Measurements from ENCODE around the gene NUP107. TPM values are rescaled to one million over a fixed set of nuclear protein-coding genes. Genes with fewer than 3 reads are reported as not detected.
"Not testable (repeated sequence)": the region's sequence is repeated elsewhere in the genome, so short reads cannot be mapped to it uniquely, and the experiment has no call there.

The NUP107 gene
- total and polyA plus RNA-seq, 5 donors from 2014 or later: 28.9 to 37.0 (median 34.4) TPM

DNA sequence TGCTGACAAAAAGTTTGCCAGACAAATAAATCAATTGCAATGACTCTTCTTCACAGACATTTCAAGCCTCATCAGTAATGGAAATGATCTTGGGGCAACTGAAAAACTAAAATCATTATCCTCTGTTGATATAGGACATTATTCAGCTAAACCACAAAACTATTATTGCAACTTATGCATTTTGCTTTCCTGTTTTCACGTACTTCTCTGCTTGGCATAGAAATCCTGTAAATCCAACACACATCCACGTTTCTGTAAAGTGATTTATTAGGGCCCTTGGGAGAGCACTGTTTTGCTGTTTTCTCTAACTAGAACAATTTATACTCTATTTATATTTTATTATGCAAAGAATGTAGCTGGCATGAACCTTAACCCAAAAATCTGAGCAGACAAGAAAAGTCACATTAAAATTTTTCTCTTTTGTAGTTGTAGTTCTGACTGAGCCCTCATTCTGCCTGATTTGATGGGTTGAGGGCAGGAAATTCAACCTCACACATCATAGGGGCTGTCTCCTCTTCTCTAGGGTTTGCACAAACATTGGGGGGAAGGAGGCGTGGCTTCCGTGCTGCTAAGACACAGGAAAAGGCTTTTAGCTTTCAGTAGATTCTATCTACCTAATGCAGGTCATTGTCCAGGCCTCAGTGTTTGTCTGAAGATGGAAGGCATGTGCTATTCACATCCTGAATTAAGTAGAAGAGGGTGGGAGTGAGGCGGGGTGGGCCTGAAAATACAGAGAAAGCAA, 11.5 kb upstream of the NUP107 start:
- H3K9me3 ChIP-seq (ENCODE audit: control insufficient read depth in 2 of 2, low read length in 2 of 2): no peaks in the 10 kb centered on the region
- DNase-seq (peak; percentile 41 to 95 (median 82)), ATAC-seq (ENCODE audit: low read depth in 2 of 2) (peak; percentile 95 to 98)
- Mint-ChIP-seq H3K27ac (peak overlapping the region; percentile 92 to 98 (median 94)), H3K4me3 (peak overlapping the region; percentile 72 to 85 (median 78)), H3K9me3 (no peaks in the 10 kb centered on the region), H3K27me3 (no peaks in the 10 kb centered on the region), H3K36me3 (peaks cover 3% of the 10 kb centered on the region), H3K4me1 (peaks cover 26 to 66% (median 35%) of the 10 kb centered on the region in 4 donors)
- peak overlapping the region; percentile 66 for H3K27ac ChIP-seq (ENCODE audit: insufficient read depth, low read length, poor library complexity, severe bottlenecking)
- peaks cover 38% of the 10 kb centered on the region for H3K4me1 ChIP-seq (ENCODE audit: control insufficient read depth, insufficient read depth, low read length, poor library complexity, severe bottlenecking)
- peak overlapping the region; percentile 79 for H3K4me3 ChIP-seq (ENCODE audit: low read depth, low read length)
- no peaks in the 10 kb centered on the region for H3K27me3 ChIP-seq (ENCODE audit: control insufficient read depth, insufficient read depth, low read length)
- no peaks in the 10 kb centered on the region for H3K36me3 ChIP-seq (ENCODE audit: control insufficient read depth, insufficient read depth, low read length)

DNA sequence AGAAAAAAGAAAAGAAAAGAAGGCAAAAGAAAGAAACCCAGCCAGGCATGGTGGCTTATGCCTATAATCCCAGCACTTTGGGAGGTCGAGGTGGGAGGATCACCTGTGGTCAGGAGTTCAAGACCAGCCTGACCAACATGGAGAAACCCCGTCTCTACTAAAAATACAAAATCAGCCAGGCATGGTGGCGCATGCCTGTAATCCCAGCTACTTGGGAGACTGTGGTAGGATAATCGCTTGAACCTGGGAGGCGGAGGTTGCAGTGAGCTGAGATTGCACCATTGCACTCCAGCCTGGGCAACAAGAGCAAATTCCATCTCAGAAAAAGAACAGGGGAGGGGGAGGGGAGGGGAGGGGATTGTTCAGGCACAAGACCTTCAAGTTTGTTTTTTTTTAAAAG, 9.9 kb upstream of the NUP107 start:
- H3K4me3 Mint-ChIP-seq; H3K27me3 Mint-ChIP-seq; H3K9me3 Mint-ChIP-seq; H3K9me3 ChIP-seq (ENCODE audit: control insufficient read depth in 2 of 2, low read length in 2 of 2); ATAC-seq (ENCODE audit: low read depth in 2 of 2); H3K27ac ChIP-seq (ENCODE audit: insufficient read depth, low read length, poor library complexity, severe bottlenecking); H3K36me3 ChIP-seq (ENCODE audit: control insufficient read depth, insufficient read depth, low read length); H3K36me3 Mint-ChIP-seq; DNase-seq; H3K4me3 ChIP-seq (ENCODE audit: low read depth, low read length); H3K27me3 ChIP-seq (ENCODE audit: control insufficient read depth, insufficient read depth, low read length): not testable (repeated sequence)
- peak overlapping the region in 2 of 3 donors; percentile 75 to 95 for H3K27ac Mint-ChIP-seq
- H3K4me1 ChIP-seq (ENCODE audit: control insufficient read depth, insufficient read depth, low read length, poor library complexity, severe bottlenecking): peaks cover 38% of the 10 kb centered on the region
- H3K4me1 Mint-ChIP-seq: peaks cover 19 to 63% (median 29%) of the 10 kb centered on the region in 4 donors

DNA sequence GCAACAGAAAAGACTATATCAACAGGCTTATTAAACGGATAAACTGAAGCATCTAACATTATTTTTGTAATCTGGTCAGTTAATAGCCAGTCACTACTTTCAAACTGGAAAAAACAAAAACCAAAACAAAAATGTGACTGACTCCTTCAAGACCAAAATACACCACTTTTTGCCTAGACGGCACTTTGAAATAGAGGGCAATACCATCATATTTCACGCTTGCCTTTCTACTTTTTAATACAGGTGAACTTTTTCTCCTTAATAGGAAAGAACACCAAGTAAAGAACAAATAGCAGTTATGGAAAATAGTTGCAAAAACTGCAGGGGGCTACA, 550 bp upstream of the NUP107 start:
- Histone ChIP-seq H3K4me1 (ENCODE audit: control insufficient read depth, insufficient read depth, low read length, poor library complexity, severe bottlenecking) (peaks cover 23% of the 10 kb centered on the region), H3K9me3 (ENCODE audit: control insufficient read depth in 2 of 2, low read length in 2 of 2) (no peaks in the 10 kb centered on the region)
- peaks cover 19 to 48% (median 34%) of the 10 kb centered on the region in 4 donors for H3K4me1 Mint-ChIP-seq

DNA sequence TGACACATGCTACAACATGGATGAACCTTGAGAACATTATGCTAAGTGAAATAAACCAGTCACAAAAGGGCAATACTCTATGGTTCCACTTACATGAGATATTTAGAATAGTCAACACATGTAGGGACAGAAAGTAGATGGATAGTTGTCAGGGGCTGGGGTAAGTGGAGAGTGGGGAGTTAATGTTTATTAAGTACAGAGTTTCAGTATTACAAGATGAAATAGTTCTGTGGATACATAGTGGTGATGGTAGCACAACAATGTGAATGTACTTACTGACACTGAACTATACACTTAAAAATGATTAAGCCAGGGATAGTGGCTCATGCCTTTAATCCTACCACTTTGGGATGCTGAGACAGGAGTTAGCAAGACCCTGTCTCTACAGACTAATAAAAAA, 8.7 kb downstream of the NUP107 start:
- Mint-ChIP-seq H3K36me3 (peaks cover 50% of the 10 kb centered on the region), H3K27ac (no peak overlapping the region), H3K9me3 (no peaks in the 10 kb centered on the region), H3K27me3 (no peaks in the 10 kb centered on the region), H3K4me1 (peaks cover 0 to 9% (median 0%) of the 10 kb centered on the region in 4 donors), H3K4me3 (no peak overlapping the region)
- Histone ChIP-seq H3K4me1 (ENCODE audit: control insufficient read depth, insufficient read depth, low read length, poor library complexity, severe bottlenecking) (no peaks in the 10 kb centered on the region), H3K27me3 (ENCODE audit: control insufficient read depth, insufficient read depth, low read length) (no peaks in the 10 kb centered on the region), H3K27ac (ENCODE audit: insufficient read depth, low read length, poor library complexity, severe bottlenecking) (no peak overlapping the region), H3K36me3 (ENCODE audit: control insufficient read depth, insufficient read depth, low read length) (peaks cover 79% of the 10 kb centered on the region), H3K9me3 (ENCODE audit: control insufficient read depth in 2 of 2, low read length in 2 of 2) (no peaks in the 10 kb centered on the region), H3K4me3 (ENCODE audit: low read depth, low read length) (no peak overlapping the region)
- no peak for ATAC-seq (ENCODE audit: low read depth in 2 of 2)
- DNase-seq: no peak

More for the DNA sequence above, 550 bp upstream of the NUP107 start:
- Histone ChIP-seq H3K27ac (ENCODE audit: insufficient read depth, low read length, poor library complexity, severe bottlenecking) (peak overlapping the region; percentile 79), H3K36me3 (ENCODE audit: control insufficient read depth, insufficient read depth, low read length) (peaks cover 10% of the 10 kb centered on the region), H3K4me3 (ENCODE audit: low read depth, low read length) (peak overlapping the region; percentile 99), H3K27me3 (ENCODE audit: control insufficient read depth, insufficient read depth, low read length) (no peaks in the 10 kb centered on the region)
- no peaks in the 10 kb centered on the region for H3K27me3 Mint-ChIP-seq
- H3K9me3 Mint-ChIP-seq: no peaks in the 10 kb centered on the region
- peak overlapping the region; percentile 96 to 98 (median 97) for H3K4me3 Mint-ChIP-seq
- H3K27ac Mint-ChIP-seq: peak overlapping the region; percentile 96 to 100 (median 99)
- ATAC-seq (ENCODE audit: low read depth in 2 of 2): no peak
- peaks cover 19% of the 10 kb centered on the region for H3K36me3 Mint-ChIP-seq
- DNase-seq: no peak

DNA sequence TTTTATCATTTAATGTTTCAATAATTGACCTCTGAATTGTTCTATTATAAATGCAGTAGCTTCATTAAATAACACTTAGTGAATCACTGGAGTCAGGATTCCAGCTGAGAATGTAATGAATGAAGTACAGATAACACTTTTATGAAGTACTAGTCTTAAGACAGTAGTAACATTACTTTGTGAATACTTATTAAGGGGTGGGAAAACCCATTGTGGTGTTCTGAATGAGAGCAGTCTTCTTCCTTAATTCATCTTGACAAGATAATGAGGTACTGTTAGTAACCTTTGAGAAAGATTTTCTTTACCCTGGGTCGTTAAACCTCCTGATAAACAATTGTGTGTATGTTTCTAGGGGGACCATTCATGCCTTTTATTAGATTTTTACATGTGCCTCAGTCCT, 12.7 kb downstream of the NUP107 start:
- ATAC-seq (ENCODE audit: low read depth in 2 of 2) (no peak), DNase-seq (no peak)
- H3K27ac ChIP-seq (ENCODE audit: insufficient read depth, low read length, poor library complexity, severe bottlenecking): no peak overlapping the region
- Mint-ChIP-seq H3K27ac (no peak overlapping the region), H3K4me1 (peaks cover 0 to 5% (median 2%) of the 10 kb centered on the region in 4 donors), H3K9me3 (no peaks in the 10 kb centered on the region), H3K27me3 (no peaks in the 10 kb centered on the region), H3K36me3 (peaks cover 35% of the 10 kb centered on the region), H3K4me3 (no peak overlapping the region)
- H3K36me3 ChIP-seq (ENCODE audit: control insufficient read depth, insufficient read depth, low read length): peaks cover 71% of the 10 kb centered on the region
- H3K4me3 ChIP-seq (ENCODE audit: low read depth, low read length): no peak overlapping the region
- H3K4me1 ChIP-seq (ENCODE audit: control insufficient read depth, insufficient read depth, low read length, poor library complexity, severe bottlenecking): no peaks in the 10 kb centered on the region
- no peaks in the 10 kb centered on the region for H3K9me3 ChIP-seq (ENCODE audit: control insufficient read depth in 2 of 2, low read length in 2 of 2)
- H3K27me3 ChIP-seq (ENCODE audit: control insufficient read depth, insufficient read depth, low read length): no peaks in the 10 kb centered on the region

DNA sequence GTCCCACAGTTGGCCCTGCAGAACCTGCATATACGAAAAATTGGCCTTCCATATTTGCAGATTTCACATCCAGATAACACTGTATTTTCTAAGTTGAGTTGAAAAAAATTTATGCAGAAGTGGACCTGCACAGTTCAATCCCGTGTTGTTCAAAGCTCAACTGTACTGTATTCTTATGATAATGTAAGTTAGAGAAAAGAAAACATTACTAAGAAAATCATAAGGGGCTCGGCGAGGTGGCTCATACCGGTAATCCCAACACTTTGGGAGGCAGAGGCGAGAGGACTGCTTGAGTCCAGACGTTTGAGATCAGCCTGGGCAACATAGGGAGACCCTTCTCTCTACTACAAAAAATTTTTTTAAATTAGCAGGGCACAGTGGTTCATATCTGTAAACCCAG, 41.0 kb downstream of the NUP107 start:
- Histone ChIP-seq H3K36me3 (ENCODE audit: control insufficient read depth, insufficient read depth, low read length) (peaks cover 48% of the 10 kb centered on the region), H3K9me3 (ENCODE audit: control insufficient read depth in 2 of 2, low read length in 2 of 2) (no peaks in the 10 kb centered on the region), H3K4me1 (ENCODE audit: control insufficient read depth, insufficient read depth, low read length, poor library complexity, severe bottlenecking) (no peaks in the 10 kb centered on the region), H3K4me3 (ENCODE audit: low read depth, low read length) (no peak overlapping the region), H3K27ac (ENCODE audit: insufficient read depth, low read length, poor library complexity, severe bottlenecking) (no peak overlapping the region), H3K27me3 (ENCODE audit: control insufficient read depth, insufficient read depth, low read length) (no peaks in the 10 kb centered on the region)
- H3K27me3 Mint-ChIP-seq: no peaks in the 10 kb centered on the region
- H3K4me3 Mint-ChIP-seq: no peak overlapping the region
- H3K9me3 Mint-ChIP-seq: no peaks in the 10 kb centered on the region
- ATAC-seq (ENCODE audit: low read depth in 2 of 2) (no peak), DNase-seq (no peak)
- H3K4me1 Mint-ChIP-seq: peaks cover 0 to 2% (median 0%) of the 10 kb centered on the region in 4 donors
- peak overlapping the region in 1 of 3 donors; percentile 39 for H3K27ac Mint-ChIP-seq
- H3K36me3 Mint-ChIP-seq: peaks cover 15% of the 10 kb centered on the region

DNA sequence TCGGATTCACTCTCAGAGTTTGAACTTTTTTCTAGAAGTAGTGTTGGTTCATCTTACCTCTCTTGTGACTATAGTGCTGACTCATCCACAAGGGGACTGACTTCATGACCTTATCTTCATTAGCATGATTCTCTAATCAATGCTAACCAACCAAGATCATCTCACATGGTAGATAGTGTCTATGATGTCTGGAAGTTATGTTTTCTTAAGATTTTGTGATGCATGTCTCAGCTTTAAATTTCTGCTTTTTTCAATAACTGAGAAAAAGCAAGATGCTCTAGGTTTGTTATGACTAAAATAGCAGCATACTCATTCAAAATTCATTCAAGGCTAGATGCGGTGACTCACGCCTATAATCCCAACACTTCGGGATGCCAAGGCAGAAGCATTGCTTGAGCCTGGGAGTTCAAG, 46.9 kb downstream of the NUP107 start:
- Mint-ChIP-seq H3K27me3 (no peaks in the 10 kb centered on the region), H3K36me3 (peaks cover 29% of the 10 kb centered on the region), H3K27ac (peak overlapping the region in 1 of 3 donors; percentile 60), H3K4me3 (no peak overlapping the region), H3K4me1 (no peaks in the 10 kb centered on the region), H3K9me3 (no peaks in the 10 kb centered on the region)
- no peak overlapping the region for H3K4me3 ChIP-seq (ENCODE audit: low read depth, low read length)
- H3K4me1 ChIP-seq (ENCODE audit: control insufficient read depth, insufficient read depth, low read length, poor library complexity, severe bottlenecking): no peaks in the 10 kb centered on the region
- no peak for DNase-seq
- ATAC-seq (ENCODE audit: low read depth in 2 of 2): no peak
- H3K9me3 ChIP-seq (ENCODE audit: control insufficient read depth in 2 of 2, low read length in 2 of 2): no peaks in the 10 kb centered on the region
- no peaks in the 10 kb centered on the region for H3K27me3 ChIP-seq (ENCODE audit: control insufficient read depth, insufficient read depth, low read length)
- H3K36me3 ChIP-seq (ENCODE audit: control insufficient read depth, insufficient read depth, low read length): peaks cover 57% of the 10 kb centered on the region
- no peak overlapping the region for H3K27ac ChIP-seq (ENCODE audit: insufficient read depth, low read length, poor library complexity, severe bottlenecking)

DNA sequence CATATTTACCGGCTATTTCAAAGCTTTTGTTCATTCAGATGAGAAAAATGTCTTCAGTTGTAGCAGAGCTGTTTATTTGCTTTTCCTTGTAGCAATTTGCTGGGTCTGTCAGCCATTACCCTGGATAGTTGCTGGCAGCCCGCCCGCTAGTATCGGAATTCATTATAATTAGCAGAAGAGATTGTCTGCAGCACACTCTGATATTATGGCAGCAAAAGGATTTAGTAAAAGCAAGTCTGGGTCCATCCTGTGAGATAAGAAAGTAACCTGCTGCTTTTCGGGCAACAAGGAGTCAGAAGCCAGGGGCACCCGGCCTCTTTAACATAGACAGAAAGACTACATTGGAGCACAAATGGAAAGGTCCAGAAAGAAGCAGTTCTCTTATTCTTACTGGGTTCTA, 53.1 kb downstream of the NUP107 start:
- Mint-ChIP-seq H3K9me3 (no peaks in the 10 kb centered on the region), H3K27ac (no peak overlapping the region), H3K36me3 (peaks cover 36% of the 10 kb centered on the region), H3K27me3 (no peaks in the 10 kb centered on the region), H3K4me3 (no peak overlapping the region), H3K4me1 (peaks cover 7 to 12% (median 11%) of the 10 kb centered on the region in 4 donors)
- ATAC-seq (ENCODE audit: low read depth in 2 of 2) (no peak), DNase-seq (no peak)
- Histone ChIP-seq H3K27ac (ENCODE audit: insufficient read depth, low read length, poor library complexity, severe bottlenecking) (no peak overlapping the region), H3K27me3 (ENCODE audit: control insufficient read depth, insufficient read depth, low read length) (no peaks in the 10 kb centered on the region), H3K4me1 (ENCODE audit: control insufficient read depth, insufficient read depth, low read length, poor library complexity, severe bottlenecking) (peaks cover 11% of the 10 kb centered on the region), H3K9me3 (ENCODE audit: control insufficient read depth in 2 of 2, low read length in 2 of 2) (no peaks in the 10 kb centered on the region), H3K4me3 (ENCODE audit: low read depth, low read length) (no peak overlapping the region), H3K36me3 (ENCODE audit: control insufficient read depth, insufficient read depth, low read length) (peaks cover 21% of the 10 kb centered on the region)

Data from CD4-positive, CD25-positive, alpha-beta regulatory T cell (primary cell).